IMR-90 (cell line): ENCODE results near the gene HECW1.

Experiments
- BHLHE40 ChIP-seq: fragments of 150-350 bp; IDR thresholded peaks from 2 replicates; pipeline ENCODE4 v1.6.1; 2016; ENCODE audit warnings: mild to moderate bottlenecking, low read depth, low read length
- ELK1 ChIP-seq: fragments of 150-350 bp; IDR thresholded peaks from 2 replicates; pipeline ENCODE4 v1.6.1; 2016; ENCODE audit warnings: low read depth, mild to moderate bottlenecking, low read length, moderate library complexity, borderline replicate concordance
- MAFK ChIP-seq: IDR thresholded peaks from 2 replicates; pipeline ENCODE4 v1.6.1; 2012; ENCODE audit warnings: low read depth, low read length, improper control_type of control experiment
- MAZ ChIP-seq: IDR thresholded peaks from 2 replicates; pipeline ENCODE4 v1.6.1; 2012; ENCODE audit warnings: low read depth, mild to moderate bottlenecking, low read length, improper control_type of control experiment, moderate library complexity, borderline replicate concordance
- POLR2A ChIP-seq: IDR thresholded peaks from 2 replicates; pipeline ENCODE4 v1.6.1; 2012; ENCODE audit warnings: mild to moderate bottlenecking, low read depth, low read length
- RAD21 ChIP-seq: IDR thresholded peaks from 2 replicates; pipeline ENCODE4 v1.6.1; 2012; ENCODE audit warnings: low read length, improper control_type of control experiment
- RCOR1 ChIP-seq: IDR thresholded peaks from 2 replicates; pipeline ENCODE4 v1.6.1; 2012; ENCODE audit warnings: mild to moderate bottlenecking, low read length, improper control_type of control experiment; ENCODE audit not compliant: insufficient replicate concordance
- RFX5 ChIP-seq: IDR thresholded peaks from 2 replicates; pipeline ENCODE4 v1.8.0; 2012; ENCODE audit warnings: low read depth, mild to moderate bottlenecking, low read length, moderate library complexity
- SMC3 ChIP-seq: fragments of 150-350 bp; IDR thresholded peaks from 2 replicates; pipeline ENCODE4 v1.6.1; 2016; ENCODE audit warnings: low read depth, mild to moderate bottlenecking, antibody characterized with exemption, low read length, moderate library complexity
- TF ChIP-seq, protein P1 (sequence below): conservative IDR thresholded peaks from 2 replicates; pipeline ENCODE4 v1.5.1; 2012; ENCODE audit warnings: mild to moderate bottlenecking, low read depth, low read length, improper control_type of control experiment
- TF ChIP-seq, protein P2 (sequence below): fragments of 150-350 bp; IDR thresholded peaks from 2 replicates; pipeline ENCODE4 v1.6.1; 2017; ENCODE audit warnings: mild to moderate bottlenecking, antibody characterized with exemption, low read length, low read depth

DNA sequence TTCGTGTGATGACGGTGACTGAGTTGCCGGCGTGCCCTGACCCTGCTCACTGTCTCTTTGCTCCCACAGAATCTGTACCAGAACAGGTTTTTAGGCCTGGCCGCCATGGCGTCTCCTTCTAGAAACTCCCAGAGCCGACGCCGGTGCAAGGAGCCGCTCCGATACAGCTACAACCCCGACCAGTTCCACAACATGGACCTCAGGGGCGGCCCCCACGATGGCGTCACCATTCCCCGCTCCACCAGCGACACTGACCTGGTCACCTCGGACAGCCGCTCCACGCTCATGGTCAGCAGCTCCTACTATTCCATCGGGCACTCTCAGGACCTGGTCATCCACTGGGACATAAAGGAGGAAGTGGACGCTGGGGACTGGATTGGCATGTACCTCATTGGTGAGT is 199.2 kb downstream of the HECW1 start:
- TF ChIP-seq, protein P1, sequence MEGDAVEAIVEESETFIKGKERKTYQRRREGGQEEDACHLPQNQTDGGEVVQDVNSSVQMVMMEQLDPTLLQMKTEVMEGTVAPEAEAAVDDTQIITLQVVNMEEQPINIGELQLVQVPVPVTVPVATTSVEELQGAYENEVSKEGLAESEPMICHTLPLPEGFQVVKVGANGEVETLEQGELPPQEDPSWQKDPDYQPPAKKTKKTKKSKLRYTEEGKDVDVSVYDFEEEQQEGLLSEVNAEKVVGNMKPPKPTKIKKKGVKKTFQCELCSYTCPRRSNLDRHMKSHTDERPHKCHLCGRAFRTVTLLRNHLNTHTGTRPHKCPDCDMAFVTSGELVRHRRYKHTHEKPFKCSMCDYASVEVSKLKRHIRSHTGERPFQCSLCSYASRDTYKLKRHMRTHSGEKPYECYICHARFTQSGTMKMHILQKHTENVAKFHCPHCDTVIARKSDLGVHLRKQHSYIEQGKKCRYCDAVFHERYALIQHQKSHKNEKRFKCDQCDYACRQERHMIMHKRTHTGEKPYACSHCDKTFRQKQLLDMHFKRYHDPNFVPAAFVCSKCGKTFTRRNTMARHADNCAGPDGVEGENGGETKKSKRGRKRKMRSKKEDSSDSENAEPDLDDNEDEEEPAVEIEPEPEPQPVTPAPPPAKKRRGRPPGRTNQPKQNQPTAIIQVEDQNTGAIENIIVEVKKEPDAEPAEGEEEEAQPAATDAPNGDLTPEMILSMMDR, result no peak
- TF ChIP-seq POLR2A (no peak), MAFK (no peak), RAD21 (no peak), ELK1 (no peak), MAZ (no peak), SMC3 (no peak), BHLHE40 (no peak), RFX5 (no peak), RCOR1 (no peak)
- TF ChIP-seq, protein P2, sequence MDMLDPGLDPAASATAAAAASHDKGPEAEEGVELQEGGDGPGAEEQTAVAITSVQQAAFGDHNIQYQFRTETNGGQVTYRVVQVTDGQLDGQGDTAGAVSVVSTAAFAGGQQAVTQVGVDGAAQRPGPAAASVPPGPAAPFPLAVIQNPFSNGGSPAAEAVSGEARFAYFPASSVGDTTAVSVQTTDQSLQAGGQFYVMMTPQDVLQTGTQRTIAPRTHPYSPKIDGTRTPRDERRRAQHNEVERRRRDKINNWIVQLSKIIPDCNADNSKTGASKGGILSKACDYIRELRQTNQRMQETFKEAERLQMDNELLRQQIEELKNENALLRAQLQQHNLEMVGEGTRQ, result no peak
